C4-2B (cell line): ENCODE measurements around the gene HDAC7.

Experiments
- ZFX ChIP-seq: fragments of 450-650 bp; IDR thresholded peaks from 2 replicates; pipeline ENCODE4 v1.6.1; 2017
- TF ChIP-seq, protein P1 (sequence below): fragments of 450-650 bp; conservative IDR thresholded peaks from 2 replicates; pipeline ENCODE4 v1.5.1; 2017; ENCODE audit warnings: mild to moderate bottlenecking

DNA sequence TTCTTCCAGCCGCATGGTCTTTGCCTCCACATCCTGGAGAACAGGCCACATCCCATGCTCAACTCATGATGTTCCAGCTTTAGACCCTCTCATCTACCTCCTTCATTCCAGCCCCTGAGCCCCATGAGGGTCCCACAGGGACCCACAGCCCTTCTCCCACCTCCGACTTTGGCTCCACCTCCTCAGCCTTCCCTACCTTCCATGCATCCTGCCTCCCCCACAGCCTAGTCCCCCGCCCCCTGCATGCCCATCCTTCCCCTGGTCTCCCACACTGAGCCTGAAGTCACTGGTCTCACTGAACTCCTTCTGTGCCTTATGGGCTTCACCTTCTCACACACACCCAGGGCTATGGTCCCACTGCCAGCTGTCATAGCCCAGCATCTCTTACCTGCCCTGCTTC, 70.8 kb downstream of the HDAC7 start:
- TF ChIP-seq, protein P1, sequence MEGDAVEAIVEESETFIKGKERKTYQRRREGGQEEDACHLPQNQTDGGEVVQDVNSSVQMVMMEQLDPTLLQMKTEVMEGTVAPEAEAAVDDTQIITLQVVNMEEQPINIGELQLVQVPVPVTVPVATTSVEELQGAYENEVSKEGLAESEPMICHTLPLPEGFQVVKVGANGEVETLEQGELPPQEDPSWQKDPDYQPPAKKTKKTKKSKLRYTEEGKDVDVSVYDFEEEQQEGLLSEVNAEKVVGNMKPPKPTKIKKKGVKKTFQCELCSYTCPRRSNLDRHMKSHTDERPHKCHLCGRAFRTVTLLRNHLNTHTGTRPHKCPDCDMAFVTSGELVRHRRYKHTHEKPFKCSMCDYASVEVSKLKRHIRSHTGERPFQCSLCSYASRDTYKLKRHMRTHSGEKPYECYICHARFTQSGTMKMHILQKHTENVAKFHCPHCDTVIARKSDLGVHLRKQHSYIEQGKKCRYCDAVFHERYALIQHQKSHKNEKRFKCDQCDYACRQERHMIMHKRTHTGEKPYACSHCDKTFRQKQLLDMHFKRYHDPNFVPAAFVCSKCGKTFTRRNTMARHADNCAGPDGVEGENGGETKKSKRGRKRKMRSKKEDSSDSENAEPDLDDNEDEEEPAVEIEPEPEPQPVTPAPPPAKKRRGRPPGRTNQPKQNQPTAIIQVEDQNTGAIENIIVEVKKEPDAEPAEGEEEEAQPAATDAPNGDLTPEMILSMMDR = no peak
- TF ChIP-seq ZFX = no peak
